ENCODE measurements around the gene FAM8A1. TPM values are rescaled to one million over a fixed set of nuclear protein-coding genes. Genes with fewer than 3 reads are reported as not detected.

FAM8A1 gene
- total RNA-seq, 1 donor from 2014 or later, result 30.0 TPM

DNA sequence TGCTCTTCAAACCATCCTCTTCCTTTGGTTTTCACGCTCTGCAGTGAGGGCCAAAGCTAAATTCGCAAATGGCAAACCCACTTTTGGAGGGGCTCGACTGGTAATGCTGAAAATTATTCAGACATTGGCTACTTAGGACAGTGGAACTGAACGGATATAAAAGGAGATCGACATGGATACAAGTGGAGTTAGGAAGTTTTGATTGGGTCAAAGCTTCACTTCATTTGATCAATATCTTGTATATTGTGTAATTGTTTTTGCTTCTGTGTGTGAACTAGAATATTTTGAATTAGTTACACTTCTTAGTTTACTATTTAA, 1.2 kb downstream of the FAM8A1 start:
- DNase-seq, result no peak

DNA sequence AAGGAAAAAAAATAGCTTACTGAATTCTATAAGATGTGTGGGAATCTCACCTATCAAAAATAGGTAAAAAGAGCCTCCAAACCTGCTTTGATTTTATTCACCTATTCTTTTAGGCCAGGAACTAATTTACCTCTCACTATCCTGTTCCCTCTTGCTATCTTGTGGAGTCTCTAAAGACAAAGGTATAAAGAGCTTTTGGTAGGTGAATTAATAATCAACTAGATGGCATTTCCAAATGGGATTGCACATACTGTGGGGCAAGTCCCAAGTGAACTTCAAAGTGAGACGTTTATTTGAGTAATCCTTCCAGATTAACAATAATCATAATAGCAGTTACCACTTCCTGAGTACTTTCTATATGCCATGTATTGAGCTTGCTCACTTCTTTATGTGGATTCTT, 2.8 kb downstream of the FAM8A1 start:
- DNase-seq, result no peak

DNA sequence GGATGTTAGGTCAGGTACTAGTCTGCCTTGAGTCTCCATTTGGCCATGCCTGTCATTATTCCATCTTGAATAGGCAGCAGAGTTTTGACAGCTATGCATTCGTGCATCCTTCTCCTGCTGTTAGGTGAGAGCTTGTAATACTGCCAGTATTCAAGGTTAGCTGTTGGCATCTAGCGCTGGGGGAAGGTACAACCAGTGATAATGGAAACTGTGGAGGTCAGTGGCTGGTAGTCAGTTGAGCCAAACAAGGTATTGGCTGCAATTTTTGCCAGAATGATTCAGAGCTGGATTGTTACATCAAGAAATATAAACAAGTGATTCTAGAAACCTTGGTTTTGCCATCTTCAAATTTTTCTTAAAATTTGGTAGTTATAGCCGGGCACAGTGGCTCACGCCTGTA, 6.5 kb downstream of the FAM8A1 start:
- DNase-seq, result no peak

DNA sequence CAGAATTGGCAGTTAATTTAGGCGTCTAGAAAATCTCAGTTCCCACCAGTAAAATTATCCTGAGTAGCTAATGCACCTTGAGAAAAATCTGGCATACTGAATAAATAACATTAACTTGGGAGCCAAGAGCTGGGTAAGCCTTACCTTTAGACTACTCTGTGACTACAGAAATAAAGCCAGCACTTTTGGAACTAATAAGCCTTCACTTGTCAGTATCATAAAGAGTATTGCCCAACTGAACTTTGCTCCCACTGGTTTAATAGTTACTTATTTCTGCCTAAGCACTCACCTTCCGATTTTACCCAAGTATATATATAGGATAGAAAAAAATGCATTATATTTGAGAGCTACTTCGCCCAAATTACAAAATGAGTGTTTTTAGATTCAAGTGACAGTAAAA, 10.7 kb downstream of the FAM8A1 start:
- no peak for DNase-seq

DNA sequence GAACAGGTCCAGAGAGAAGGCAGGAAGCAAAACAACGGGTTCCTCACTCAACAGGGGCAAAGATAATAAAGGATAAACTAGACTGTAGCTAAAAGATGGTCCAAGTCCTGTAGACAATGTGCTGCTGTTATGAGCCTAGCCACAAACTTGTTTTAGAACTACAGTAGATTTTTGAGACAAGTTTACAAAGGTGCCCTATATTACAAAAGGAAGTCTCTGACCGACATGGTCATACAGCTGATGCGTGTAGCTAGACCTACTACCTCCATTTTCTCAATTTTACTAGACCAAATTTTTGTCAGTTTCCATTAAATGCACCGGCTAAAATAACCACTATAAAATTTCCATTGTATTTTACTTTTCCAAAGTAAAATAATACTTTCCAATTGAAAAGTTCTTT, 11.9 kb downstream of the FAM8A1 start:
- no peak for DNase-seq

DNA sequence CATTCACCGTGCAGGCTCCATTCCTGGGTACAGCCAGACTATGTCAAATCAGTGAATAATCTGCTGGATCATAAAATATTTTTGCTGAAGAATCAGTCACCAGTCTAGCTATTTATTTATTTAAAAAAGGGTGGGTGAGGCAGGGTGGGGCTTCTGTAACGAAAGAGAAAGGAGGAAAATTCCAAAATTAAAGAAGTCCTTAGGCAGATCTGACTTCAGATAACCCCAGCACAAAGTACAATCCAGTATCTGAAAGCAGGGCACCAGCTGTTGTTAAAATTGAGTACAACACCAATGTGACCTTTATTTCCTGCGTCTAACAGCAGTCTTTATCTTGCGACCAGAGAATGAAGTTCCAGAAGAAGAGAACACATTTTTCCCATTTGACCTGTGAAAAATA, 15.7 kb downstream of the FAM8A1 start:
- DNase-seq, result no peak

DNA sequence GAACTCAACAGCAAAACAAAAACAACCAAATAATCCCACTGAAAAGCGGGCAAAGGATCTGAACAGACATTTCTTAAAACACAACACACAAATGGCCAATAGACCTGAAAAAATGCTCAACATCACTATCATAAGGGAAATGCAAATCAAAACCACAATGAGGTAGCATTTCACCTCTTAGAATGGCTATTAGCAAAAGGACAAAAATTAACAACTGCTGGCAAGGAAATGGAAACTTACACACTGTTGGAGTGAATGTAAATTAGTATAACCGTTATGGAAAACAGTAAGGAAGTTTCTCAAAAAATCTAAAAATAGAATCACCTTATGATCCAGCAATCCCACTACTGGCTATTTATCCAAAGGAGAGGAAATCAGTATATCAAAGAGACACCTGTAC, 20.9 kb downstream of the FAM8A1 start:
- no peak for DNase-seq

DNA sequence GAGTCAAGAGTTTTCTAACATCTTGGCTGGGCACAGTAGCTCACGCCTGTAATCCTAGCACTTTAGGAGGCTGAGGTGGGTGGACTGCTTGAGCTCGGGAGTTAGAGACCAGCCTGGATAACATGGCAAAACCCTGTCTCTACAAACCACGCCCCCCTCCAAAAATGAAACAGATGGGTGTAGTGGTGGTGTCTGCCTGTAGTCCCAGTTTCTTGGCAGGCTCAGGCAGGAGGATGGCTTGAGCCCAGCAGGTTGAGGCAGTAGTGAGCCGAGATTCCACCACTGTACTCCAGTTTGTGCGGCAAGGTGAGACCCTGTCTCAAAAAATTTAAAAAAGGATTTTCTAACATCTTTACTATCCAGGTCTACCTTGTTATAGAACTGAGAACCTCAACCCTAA, 22.0 kb downstream of the FAM8A1 start:
- no peak for DNase-seq

DNA sequence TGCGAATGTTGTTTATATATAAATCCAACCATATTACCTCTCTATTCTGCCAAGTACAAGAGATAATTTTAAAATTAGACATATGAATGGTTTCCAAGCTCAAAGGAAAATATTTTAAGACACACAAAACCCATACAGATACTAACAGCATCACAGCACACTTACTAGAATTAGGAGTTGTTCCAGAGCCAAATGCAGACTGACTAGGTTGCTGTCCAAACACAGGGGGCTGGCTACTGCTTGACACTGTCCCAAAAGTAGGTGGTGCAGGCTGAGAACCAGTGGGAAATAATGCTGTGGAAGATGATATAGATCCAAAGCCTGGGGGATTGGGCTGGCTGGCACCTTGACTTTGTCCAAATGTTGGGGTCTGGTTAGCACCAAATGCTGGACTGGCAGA, 24.3 kb downstream of the FAM8A1 start:
- DNase-seq, result no peak

DNA sequence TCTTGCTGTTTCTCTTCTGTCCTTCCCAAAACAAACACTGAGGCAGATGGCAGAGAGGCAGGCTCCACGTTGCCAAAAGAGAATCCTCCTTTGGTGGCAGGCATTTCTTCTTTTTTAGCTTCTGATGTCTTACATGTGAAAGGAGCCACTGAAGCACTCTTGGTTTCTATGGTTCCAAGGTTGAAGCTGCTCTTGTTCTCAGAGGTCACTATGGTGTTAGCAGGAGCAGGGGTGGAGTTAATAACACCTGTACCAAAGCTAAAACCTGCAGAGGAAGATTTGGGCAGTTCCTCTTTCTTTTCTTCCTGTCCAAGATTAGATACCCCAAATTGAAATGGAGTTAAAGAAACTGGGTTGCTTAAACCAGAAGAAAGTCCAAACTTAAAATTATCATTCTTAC, 28.8 kb downstream of the FAM8A1 start:
- DNase-seq, result no peak

DNA sequence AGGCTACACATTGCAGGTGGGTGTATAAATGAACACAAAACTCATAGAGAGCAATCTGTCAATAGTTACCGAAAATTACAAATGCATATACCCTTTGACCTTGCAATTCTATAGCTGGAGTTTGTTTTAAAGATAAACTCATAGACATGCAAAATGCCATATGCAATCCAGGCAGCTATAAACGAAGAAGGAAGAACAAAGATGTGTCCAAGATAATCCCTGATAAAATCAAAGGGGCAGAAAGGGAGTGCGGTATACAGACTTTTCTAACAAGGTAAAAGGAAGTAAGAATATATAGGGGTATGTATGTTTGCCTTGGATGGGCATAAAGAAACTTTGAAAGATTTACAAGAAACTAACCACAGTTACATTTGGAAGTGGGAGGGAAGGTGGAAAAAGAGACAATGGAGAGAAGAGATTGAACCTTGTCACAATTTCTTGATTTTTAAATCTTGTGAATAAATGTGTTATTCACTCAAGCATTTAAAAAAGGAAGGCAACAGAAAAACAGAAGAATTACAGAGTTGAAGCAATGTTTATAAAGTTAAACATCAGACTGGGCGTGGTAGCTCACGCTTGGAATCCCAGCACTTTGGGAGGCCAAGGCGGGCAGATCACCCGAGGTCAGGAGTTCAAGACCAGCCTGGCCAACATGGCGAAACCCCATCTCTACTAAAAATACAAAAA, 29.9 kb downstream of the FAM8A1 start:
- DNase-seq, result no peak

DNA sequence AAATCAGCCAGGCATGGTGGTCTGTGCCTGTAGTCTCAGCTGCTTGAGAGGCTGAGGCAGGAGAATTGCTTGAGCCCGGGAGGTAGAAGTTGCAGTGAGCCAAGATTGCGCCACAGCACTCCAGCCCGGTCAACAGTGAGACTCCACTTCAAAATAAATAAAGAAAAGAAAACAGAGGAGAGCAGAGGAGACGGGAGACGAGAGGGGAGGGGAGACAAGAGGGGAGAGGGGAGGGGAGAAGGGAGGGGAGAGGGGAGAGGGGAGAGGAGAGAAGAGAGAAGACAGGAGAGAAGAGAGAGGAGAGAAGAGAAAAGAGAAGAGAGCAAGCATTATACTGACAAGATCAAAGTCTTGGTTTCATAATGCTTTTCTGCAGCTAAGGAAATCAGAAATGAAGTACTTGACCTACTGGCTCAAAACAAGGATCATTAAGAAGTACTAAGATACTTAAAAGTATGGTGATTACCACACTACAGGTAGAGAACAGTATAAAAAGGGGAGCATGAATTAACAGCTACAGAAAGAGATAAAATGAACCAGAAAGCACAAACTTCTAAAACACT, 30.5 kb downstream of the FAM8A1 start:
- DNase-seq, result no peak

DNA sequence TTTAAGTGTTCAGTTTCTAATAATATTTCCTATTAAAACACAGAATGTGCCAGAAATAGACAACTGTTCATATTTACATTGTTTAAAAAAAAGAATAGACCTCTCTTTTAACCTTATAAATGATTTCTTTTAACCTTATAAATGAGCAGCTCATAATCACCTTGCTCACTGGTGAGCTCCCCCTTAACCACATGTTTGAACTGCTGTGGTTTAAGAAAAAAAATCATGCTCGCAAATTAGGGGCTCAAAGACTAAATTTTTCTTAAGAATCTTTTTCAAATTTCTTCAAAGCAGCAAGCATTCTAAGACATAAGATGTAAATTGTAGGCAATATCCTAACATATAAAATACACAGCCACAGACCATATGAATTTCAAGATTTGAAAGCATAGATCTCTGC, 32.8 kb downstream of the FAM8A1 start:
- no peak for DNase-seq

DNA sequence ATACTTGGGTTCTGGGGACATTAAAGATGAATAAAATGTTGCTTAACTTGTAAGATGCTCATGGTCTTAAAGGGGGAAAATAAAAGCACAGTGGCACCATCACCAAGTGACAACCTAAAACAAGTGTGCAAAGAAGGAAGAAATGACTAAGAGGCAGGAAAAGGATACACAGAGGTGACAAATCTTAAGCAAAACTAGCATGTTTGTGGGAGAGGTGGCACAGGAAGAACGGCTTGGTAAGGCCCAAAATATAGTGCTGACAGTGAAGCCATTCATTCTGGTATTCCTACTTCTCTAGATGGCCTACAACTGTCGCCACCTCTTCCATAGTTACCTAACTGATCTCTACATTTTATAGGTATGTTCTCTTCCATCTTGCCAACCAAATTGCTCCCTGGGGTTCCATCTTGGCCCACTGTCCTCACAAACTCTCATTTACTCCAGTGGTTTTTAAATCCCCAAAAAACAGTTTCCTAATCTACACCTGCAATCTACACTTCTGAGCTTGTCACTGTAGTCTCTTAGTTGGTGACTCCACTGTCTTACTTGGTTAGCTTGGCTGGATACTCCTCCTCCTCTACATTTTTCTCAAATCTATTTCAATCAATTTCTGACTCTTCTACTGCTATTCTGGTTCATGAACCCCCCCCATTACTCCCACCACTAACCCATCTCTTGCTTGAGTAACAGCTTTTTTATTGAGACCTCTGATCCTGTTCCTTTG, 33.5 kb downstream of the FAM8A1 start:
- DNase-seq, result no peak

DNA sequence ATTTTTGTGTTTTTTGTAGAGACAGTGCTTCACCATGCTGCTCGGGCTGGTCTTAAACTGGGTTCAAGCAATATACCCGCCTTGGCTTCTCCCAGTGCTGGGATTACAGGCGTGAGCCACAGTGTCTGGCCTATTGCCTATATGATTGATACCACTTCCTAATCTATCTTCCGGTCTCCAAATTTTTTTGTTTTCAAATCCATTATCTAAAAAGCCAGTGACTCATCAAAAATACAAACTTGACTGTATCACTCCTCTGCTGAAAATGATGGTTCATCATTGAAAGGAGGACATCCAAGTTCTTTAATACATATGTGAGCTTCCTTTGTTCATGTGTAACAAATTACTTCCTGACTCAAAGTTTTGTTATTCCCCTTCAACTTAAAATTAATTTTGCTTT, 35.5 kb downstream of the FAM8A1 start:
- DNase-seq, result no peak

DNA sequence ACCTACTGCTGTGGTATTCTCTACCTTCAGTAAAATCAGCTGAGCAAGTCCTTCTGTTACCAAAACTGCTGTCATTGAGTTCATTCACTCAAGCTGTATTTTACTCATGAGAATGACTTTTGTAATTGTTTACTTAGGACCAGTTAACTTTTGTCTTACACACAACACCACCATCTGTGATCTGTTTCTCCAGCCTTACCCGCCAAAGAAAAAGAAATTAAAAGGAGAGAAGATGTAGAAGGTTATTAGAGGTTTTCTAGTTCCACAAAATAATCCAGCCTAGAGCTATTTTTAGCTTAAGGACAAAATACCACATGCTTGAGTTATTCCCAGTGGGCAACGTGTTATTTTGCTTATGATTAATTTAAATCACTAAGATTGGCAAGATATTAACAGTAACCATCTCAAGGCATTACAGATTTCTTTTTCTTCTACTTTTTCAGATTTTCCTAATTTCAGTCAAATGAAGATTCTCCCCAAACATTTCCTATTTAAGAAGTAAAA, 38.2 kb downstream of the FAM8A1 start:
- no peak for DNase-seq

DNA sequence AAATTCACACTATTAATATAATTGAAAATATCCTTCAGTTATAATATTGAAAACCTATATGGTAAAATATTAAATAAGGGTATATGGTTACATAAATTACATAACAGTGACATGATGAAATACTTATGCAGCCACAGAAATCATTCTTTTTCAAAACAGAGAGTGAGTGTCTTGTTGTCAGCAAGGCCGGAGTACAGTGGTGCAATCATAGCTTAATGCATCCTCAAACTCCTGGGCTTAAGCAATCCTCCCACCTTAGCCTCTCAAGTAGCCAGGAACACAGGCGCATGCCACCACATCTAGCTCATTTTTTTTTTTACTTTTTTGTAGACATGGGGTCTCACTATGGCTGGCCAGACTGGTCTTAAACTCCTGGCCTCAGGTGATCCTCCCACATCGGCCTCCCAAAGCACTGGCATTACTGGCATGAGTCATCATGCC, 40.4 kb downstream of the FAM8A1 start:
- no peak for DNase-seq

DNA sequence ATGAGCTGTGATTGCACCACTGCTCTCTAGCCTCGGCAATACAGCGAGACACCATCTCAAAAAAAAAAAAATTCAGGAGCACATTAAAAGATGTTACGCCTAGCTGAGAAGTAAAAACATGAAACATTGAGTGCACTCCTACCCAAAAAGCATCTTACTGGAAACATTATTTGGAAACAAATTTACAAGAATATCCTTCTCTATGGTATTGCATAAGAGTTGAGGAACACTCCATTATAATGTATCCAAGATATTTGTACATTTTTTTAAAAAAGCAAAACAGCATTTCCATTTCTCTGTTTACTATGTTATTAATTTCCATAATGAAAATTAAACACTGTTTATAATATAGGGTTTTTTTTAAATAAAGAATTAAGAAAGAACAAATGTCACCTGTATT, 48.6 kb downstream of the FAM8A1 start:
- DNase-seq, result no peak

DNA sequence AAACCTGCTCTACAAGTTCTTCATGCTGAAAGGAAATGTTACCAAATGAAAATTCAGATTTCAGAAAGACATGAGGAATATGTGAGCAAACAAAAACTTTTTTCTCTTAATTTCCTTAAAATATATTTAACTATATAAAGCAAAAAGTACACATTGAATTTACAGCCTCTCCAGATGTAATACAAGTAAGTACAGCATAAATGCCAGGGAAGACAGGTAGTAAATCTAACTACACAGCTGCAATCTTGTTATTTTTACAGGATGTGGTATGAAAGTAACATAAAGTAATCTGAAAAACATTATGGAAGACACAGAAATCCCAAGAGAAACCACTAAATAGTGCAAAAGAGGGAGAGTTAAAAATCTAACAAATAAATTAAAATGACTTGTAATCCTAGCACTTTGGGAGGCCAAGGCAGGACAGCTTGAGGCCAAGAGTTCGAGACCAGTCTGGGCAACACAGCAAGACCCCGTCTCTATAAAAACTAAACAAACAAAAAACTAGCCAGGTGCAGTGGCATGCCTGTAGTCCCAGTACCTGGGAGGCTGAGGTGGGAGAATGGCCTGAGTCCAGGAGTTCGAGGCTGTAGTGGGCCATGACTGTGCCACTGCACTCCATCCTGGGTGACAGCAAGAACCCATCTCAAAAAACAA, 50.7 kb downstream of the FAM8A1 start:
- DNase-seq, result no peak

DNA sequence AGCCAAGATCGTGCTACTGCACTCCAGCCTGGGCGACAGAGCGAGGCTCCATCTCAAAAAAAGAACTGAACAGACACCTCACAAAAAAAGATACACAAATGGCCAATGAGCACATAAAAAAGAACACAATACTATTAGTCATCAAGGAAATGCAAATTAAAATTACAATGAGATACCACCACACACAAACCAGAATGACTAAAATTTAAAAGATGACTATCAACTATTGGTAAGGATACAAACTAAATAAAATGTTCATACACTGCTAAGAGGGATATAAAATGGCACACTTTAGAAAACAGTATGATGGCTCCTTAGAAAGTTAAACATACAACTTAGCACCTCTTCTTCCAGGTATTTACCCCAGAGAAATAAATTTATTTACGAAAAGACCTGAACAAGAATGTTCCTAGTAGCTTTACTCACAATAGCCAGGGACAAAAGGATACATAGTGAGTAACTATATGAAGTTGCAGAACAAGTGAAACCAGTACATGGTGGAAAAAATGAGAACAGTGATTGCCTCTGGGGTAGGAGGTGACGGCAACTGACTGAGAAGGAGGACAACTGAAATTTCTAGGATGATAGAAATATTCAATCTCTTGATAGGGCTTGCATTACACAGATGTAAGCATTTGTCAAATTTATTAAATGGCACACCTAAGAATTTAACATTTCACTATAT, 53.2 kb downstream of the FAM8A1 start:
- no peak for DNase-seq

DNA sequence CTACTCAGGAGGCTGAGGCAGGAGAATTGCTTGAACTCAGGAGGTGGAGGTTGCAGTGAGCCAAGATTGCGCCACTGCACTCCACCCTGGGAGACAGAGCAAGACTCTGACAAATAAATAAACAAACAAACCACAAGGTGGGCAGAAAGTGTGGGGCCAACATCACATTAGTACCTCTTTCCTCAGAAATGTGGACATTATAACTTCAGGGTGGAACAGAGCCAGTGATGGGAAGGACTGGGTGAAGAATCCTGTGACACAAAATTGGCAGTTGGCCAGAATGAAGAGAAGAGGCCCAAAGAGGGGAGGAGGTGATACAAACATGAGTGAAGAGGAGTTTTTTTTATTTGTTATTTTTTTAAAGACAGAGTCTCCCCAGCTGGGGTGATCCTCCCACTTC, 56.0 kb downstream of the FAM8A1 start:
- no peak for DNase-seq

DNA sequence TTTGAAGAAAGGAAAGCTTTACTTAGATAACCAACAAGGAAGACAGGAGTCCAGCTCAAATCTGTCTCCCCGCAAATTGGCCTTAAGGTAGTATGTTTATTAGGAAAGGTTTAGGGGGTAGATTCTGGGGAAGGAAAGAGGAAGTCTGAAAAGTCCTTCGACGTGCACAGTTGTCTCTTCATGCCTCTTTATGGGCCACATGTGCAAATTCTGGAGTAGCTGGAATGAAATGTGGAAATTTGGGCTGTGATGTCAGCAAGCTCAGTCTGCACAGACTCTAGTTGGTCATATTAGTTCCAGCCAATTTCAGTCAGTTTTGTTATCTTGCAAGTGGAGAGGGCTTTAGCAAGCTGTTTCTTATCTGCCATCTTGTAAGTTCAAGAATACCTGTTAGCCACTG, 56.5 kb downstream of the FAM8A1 start:
- no peak for DNase-seq

Data from skin of body (tissue), 2 donors.